ENCODE results near the gene OLFM2. TPM values are rescaled to one million over a fixed set of nuclear protein-coding genes. Genes with fewer than 3 reads are reported as not detected.
"Not testable (repeated sequence)": the region's sequence is repeated elsewhere in the genome, so short reads cannot be mapped to it uniquely, and the experiment has no call there.

The OLFM2 gene
- total RNA-seq, 2 experiments from 2014 or later, result 11.3 to 12.5 TPM

- Mint-ChIP-seq H3K36me3 (ENCODE audit: low read depth) (peaks cover 61% of the 10 kb centered on the region), H3K4me1 (peaks cover 17% of the 10 kb centered on the region)
- not testable (repeated sequence) for H3K4me3 Mint-ChIP-seq, H3K9me3 Mint-ChIP-seq, DNase-seq, H3K27ac Mint-ChIP-seq, H3K27me3 Mint-ChIP-seq
- ChIA-PET CTCF (interaction anchor here (0.6 kb wide), 1 partner anchor 484 kb away, joined by 4 read pairs; no protein-coding TSS in a partner anchor), POLR2A (interaction anchor here (0.6 kb wide), 1 partner anchor 503 kb away, joined by 4 read pairs; no protein-coding TSS in a partner anchor)
Observed at GRCh38 chr19:9843626-9844273, 92.6 kb downstream of the OLFM2 start.

GRCh38 chr19:9842834-9843625 lies 93.3 kb downstream of the OLFM2 start:
- ChIA-PET POLR2A (no interaction called here), CTCF (no interaction called here)
- H3K27me3 Mint-ChIP-seq, result no peaks in the 10 kb centered on the region
- no peak overlapping the region for H3K27ac Mint-ChIP-seq
- no peak for DNase-seq
- peaks cover 20% of the 10 kb centered on the region for H3K4me1 Mint-ChIP-seq
- H3K9me3 Mint-ChIP-seq, result no peaks in the 10 kb centered on the region
- H3K36me3 Mint-ChIP-seq (ENCODE audit: low read depth), result peaks cover 65% of the 10 kb centered on the region
- H3K4me3 Mint-ChIP-seq, result no peak overlapping the region

GRCh38 chr19:9839415-9839814 lies 96.9 kb downstream of the OLFM2 start:
- H3K36me3 Mint-ChIP-seq (ENCODE audit: low read depth), result peaks cover 55% of the 10 kb centered on the region
- ChIA-PET POLR2A (no interaction called here), CTCF (interaction anchor here (0.5 to 1.4 kb wide), 2 partner anchors 30 to 403 kb away, joined by 3 to 6 read pairs; no protein-coding TSS in a partner anchor)
- H3K27ac Mint-ChIP-seq, result no peak overlapping the region
- no peak overlapping the region for H3K4me3 Mint-ChIP-seq
- DNase-seq, result no peak
- no peaks in the 10 kb centered on the region for H3K27me3 Mint-ChIP-seq
- no peaks in the 10 kb centered on the region for H3K9me3 Mint-ChIP-seq
- peaks cover 23% of the 10 kb centered on the region for H3K4me1 Mint-ChIP-seq

- ChIA-PET POLR2A (no interaction called here), CTCF (no interaction called here)
- Mint-ChIP-seq H3K27me3 (no peaks in the 10 kb centered on the region), H3K4me3 (no peak overlapping the region), H3K4me1 (peaks cover 23% of the 10 kb centered on the region), H3K27ac (no peak overlapping the region), H3K36me3 (ENCODE audit: low read depth) (peaks cover 45% of the 10 kb centered on the region), H3K9me3 (no peaks in the 10 kb centered on the region)
- DNase-seq, result no peak
Observed at GRCh38 chr19:9838324-9838723, 98.0 kb downstream of the OLFM2 start.

GRCh38 chr19:9836021-9836420 lies 100.3 kb downstream of the OLFM2 start:
- no peak for DNase-seq
- peaks cover 24% of the 10 kb centered on the region for H3K4me1 Mint-ChIP-seq
- H3K27me3 Mint-ChIP-seq, result no peaks in the 10 kb centered on the region
- POLR2A ChIA-PET, result no interaction called here
- H3K9me3 Mint-ChIP-seq, result no peaks in the 10 kb centered on the region
- H3K4me3 Mint-ChIP-seq, result peak overlapping the region; percentile 93
- H3K36me3 Mint-ChIP-seq (ENCODE audit: low read depth), result peaks cover 24% of the 10 kb centered on the region
- CTCF ChIA-PET, result interaction anchor here (1.0 kb wide), 1 partner anchor 12 kb away, joined by 3 read pairs; no protein-coding TSS in a partner anchor
- peak overlapping the region; percentile 90 for H3K27ac Mint-ChIP-seq

- DNase-seq, result no peak
- no peaks in the 10 kb centered on the region for H3K27me3 Mint-ChIP-seq
- H3K36me3 Mint-ChIP-seq (ENCODE audit: low read depth), result peaks cover 20% of the 10 kb centered on the region
- ChIA-PET CTCF (interaction anchor here (0.7 to 1.6 kb wide), 2 partner anchors 10 to 32 kb away, joined by 4 to 5 read pairs; no protein-coding TSS in a partner anchor), POLR2A (no interaction called here)
- peak overlapping the region; percentile 93 for H3K4me3 Mint-ChIP-seq
- no peaks in the 10 kb centered on the region for H3K9me3 Mint-ChIP-seq
- peaks cover 24% of the 10 kb centered on the region for H3K4me1 Mint-ChIP-seq
- H3K27ac Mint-ChIP-seq, result peak overlapping the region; percentile 90
Observed at GRCh38 chr19:9835507-9835949, 100.8 kb downstream of the OLFM2 start.

GRCh38 chr19:9834726-9835506 lies 101.4 kb downstream of the OLFM2 start, which contains the start of gene PIN1:
PIN1 (plus strand) TSS chr19:9835318; CDS start chr19:9835345, 27 bp downstream.
- H3K4me1 Mint-ChIP-seq, result peaks cover 29% of the 10 kb centered on the region
- ChIA-PET CTCF (interaction anchor here (0.7 to 1.6 kb wide), 2 partner anchors 11 to 33 kb away, joined by 4 to 5 read pairs; no protein-coding TSS in a partner anchor), POLR2A (no interaction called here)
- peak; percentile 99 for DNase-seq
- peak within 1 kb of the TSS; percentile 93 for H3K4me3 Mint-ChIP-seq
- H3K27ac Mint-ChIP-seq, result peak within 1 kb of the TSS; percentile 92
- H3K27me3 Mint-ChIP-seq, result no peaks in the 10 kb centered on the region
- H3K9me3 Mint-ChIP-seq, result no peaks in the 10 kb centered on the region
- H3K36me3 Mint-ChIP-seq (ENCODE audit: low read depth), result peaks cover 21% of the 10 kb centered on the region

- H3K9me3 Mint-ChIP-seq, result no peaks in the 10 kb centered on the region
- ChIA-PET POLR2A (no interaction called here), CTCF (interaction anchor here (1.6 kb wide), 1 partner anchor 11 kb away, joined by 5 read pairs; no protein-coding TSS in a partner anchor)
- DNase-seq, result no peak
- H3K27me3 Mint-ChIP-seq, result no peaks in the 10 kb centered on the region
- peaks cover 18% of the 10 kb centered on the region for H3K36me3 Mint-ChIP-seq (ENCODE audit: low read depth)
- H3K27ac Mint-ChIP-seq, result peak overlapping the region; percentile 92
- peak overlapping the region; percentile 93 for H3K4me3 Mint-ChIP-seq
- peaks cover 31% of the 10 kb centered on the region for H3K4me1 Mint-ChIP-seq
Observed at GRCh38 chr19:9834307-9834725, 102.0 kb downstream of the OLFM2 start.

- peak overlapping the region; percentile 100 for H3K4me3 Mint-ChIP-seq
- CTCF ChIA-PET, result interaction anchor here (1.0 to 1.6 kb wide), 2 partner anchors 18 to 107 kb away, joined by 3 to 5 read pairs; no protein-coding TSS in a partner anchor
Observed at GRCh38 chr19:9828551-9829063, 107.7 kb downstream of the OLFM2 start.

GRCh38 chr19:9827289-9828238 lies 108.8 kb downstream of the OLFM2 start, which contains the start of gene UBL5:
UBL5 (plus strand) TSS chr19:9827918; CDS start chr19:9828338, 420 bp downstream.
- POLR2A ChIA-PET, result no interaction called here
- peak; percentile 94 for DNase-seq
- CTCF ChIA-PET, result interaction anchor here (0.6 to 1.6 kb wide), 3 partner anchors 19 to 423 kb away, joined by 3 to 5 read pairs (median 3); no protein-coding TSS in a partner anchor
- Mint-ChIP-seq H3K9me3 (no peaks in the 10 kb centered on the region), H3K27ac (peak within 1 kb of the TSS; percentile 99), H3K36me3 (ENCODE audit: low read depth) (peaks cover 27% of the 10 kb centered on the region), H3K4me3 (peak within 1 kb of the TSS; percentile 100), H3K4me1 (peaks cover 36% of the 10 kb centered on the region), H3K27me3 (no peaks in the 10 kb centered on the region)

More at GRCh38 chr19:9828551-9829063, 107.7 kb downstream of the OLFM2 start:
- H3K27ac Mint-ChIP-seq, result peak overlapping the region; percentile 99
- DNase-seq, result no peak
- H3K27me3 Mint-ChIP-seq, result no peaks in the 10 kb centered on the region
- H3K4me1 Mint-ChIP-seq, result peaks cover 32% of the 10 kb centered on the region
- H3K9me3 Mint-ChIP-seq, result no peaks in the 10 kb centered on the region
- H3K36me3 Mint-ChIP-seq (ENCODE audit: low read depth), result peaks cover 25% of the 10 kb centered on the region
- POLR2A ChIA-PET, result no interaction called here

GRCh38 chr19:9823816-9824215 lies 112.5 kb downstream of the OLFM2 start:
- H3K27me3 Mint-ChIP-seq, result no peaks in the 10 kb centered on the region
- H3K4me3 Mint-ChIP-seq, result no peak overlapping the region
- ChIA-PET CTCF (no interaction called here), POLR2A (no interaction called here)
- no peak for DNase-seq
- no peak overlapping the region for H3K27ac Mint-ChIP-seq
- H3K9me3 Mint-ChIP-seq, result no peaks in the 10 kb centered on the region
- H3K4me1 Mint-ChIP-seq, result peaks cover 35% of the 10 kb centered on the region
- H3K36me3 Mint-ChIP-seq (ENCODE audit: low read depth), result peaks cover 17% of the 10 kb centered on the region
